Keratinocyte (primary cell): Measurements from ENCODE around the gene HOXB7. TPM values are rescaled to one million over a fixed set of nuclear protein-coding genes. Genes with fewer than 3 reads are reported as not detected.

Experiments
- DNase-seq: peaks from one replicate; pipeline ENCODE4 v3.0.0-alpha.2; 2011; ENCODE audit warnings: low read depth, missing footprints, low spot score
- FAIRE-seq: peaks from 2 replicates; lab custom pipeline; 2011; peaks lifted over from hg19 to GRCh38; lab: Jason Lieb, UNC
- H2AFZ ChIP-seq: 2 replicates; pipeline ENCODE4 v1.6.0; 2012; ENCODE audit warnings: low read length, control low read depth, inconsistent platforms; ENCODE audit not compliant: control insufficient read depth
- H3K27ac ChIP-seq: 2 replicates; pipeline ENCODE4 v1.5.1; 2011; ENCODE audit warnings: low read length; ENCODE audit not compliant: control insufficient read depth, insufficient read depth
- H3K27me3 ChIP-seq: 3 replicates; pipeline ENCODE4 v1.6.0; 2011; ENCODE audit warnings: low read length; ENCODE audit not compliant: control insufficient read depth, insufficient read depth; ENCODE audit errors: extremely low read depth
- H3K36me3 ChIP-seq, 2 experiments: 2 replicates in 1 of 2; 3 replicates in 1 of 2; pipeline ENCODE4 v1.5.1; 2011; ENCODE audit warnings: low read length in 2 of 2, mild to moderate bottlenecking in 1 of 2; ENCODE audit not compliant: control insufficient read depth in 2 of 2, insufficient read depth in 2 of 2; ENCODE audit errors: extremely low read depth in 1 of 2
- H3K4me1 ChIP-seq: 3 replicates; pipeline ENCODE4 v1.5.1; 2011; ENCODE audit warnings: low read length; ENCODE audit not compliant: control insufficient read depth, insufficient read depth; ENCODE audit errors: extremely low read depth
- H3K4me2 ChIP-seq: 3 replicates; pipeline ENCODE4 v1.6.0; 2011; ENCODE audit warnings: low read depth, low read length; ENCODE audit not compliant: control insufficient read depth, insufficient read depth; ENCODE audit errors: extremely low read depth
- H3K4me3 ChIP-seq, 3 experiments: fragments of 200-600 bp in 1 of 3; sonication (generic) in 1 of 3; 2 replicates in 2 of 3; 3 replicates in 1 of 3; pipeline ENCODE4 v1.5.1; 2011 to 2016; ENCODE audit warnings: low read length in 3 of 3, mild to moderate bottlenecking in 3 of 3, control low read depth in 2 of 3, inconsistent platforms in 1 of 3, low read depth in 1 of 3, mixed read lengths in 1 of 3, mixed run types in 1 of 3, moderate library complexity in 1 of 3; ENCODE audit not compliant: control insufficient read depth in 2 of 3, insufficient read depth in 2 of 3; ENCODE audit errors: extremely low read depth in 1 of 3
- H3K79me2 ChIP-seq: 2 replicates; pipeline ENCODE4 v1.6.0; 2012; ENCODE audit warnings: low read length; ENCODE audit not compliant: control insufficient read depth, insufficient read depth
- H3K9ac ChIP-seq: 3 replicates; pipeline ENCODE4 v1.6.0; 2011; ENCODE audit warnings: low read length; ENCODE audit not compliant: control insufficient read depth, insufficient read depth; ENCODE audit errors: extremely low read depth
- H3K9me1 ChIP-seq: 3 replicates; pipeline ENCODE4 v1.6.0; 2011; ENCODE audit warnings: low read length; ENCODE audit not compliant: control insufficient read depth, insufficient read depth; ENCODE audit errors: extremely low read depth
- H3K9me3 ChIP-seq: 2 replicates; pipeline ENCODE4 v1.5.1; 2012; ENCODE audit warnings: low read depth, low read length; ENCODE audit not compliant: control insufficient read depth
- H4K20me1 ChIP-seq: 3 replicates; pipeline ENCODE4 v1.6.0; 2011; ENCODE audit warnings: low read length; ENCODE audit not compliant: control insufficient read depth, insufficient read depth; ENCODE audit errors: extremely low read depth
- EZH2 ChIP-seq: IDR thresholded peaks from one replicate; pipeline ENCODE4 v1.6.1; 2012; ENCODE audit warnings: inconsistent platforms, mild to moderate bottlenecking, low read length, moderate library complexity
- dilution Hi-C: fragments of 300-500 bp; cut with MboI; formaldehyde crosslinking; loops from one replicate; pipeline ENCODE4 v1.7.0; 2020; ENCODE audit warnings: low sequenced_read_pairs; ENCODE audit not compliant: extremely low pct_ligation_motif_present
- polyA plus RNA-seq, 5 experiments: library from polyadenylated mRNA; depleted of rRNA in 3 of 5; stranded (reverse) in 3 of 5; stranded (forward) in 1 of 5; unstranded in 1 of 5; fragments of >200 nt; gene quantifications; 1 replicate in 1 of 5; 2 replicates in 3 of 5; 3 replicates in 1 of 5; pipeline versions ENCODE4 v1.2.1 to v1.2.3, GENCODE V29; 2011 to 2012; ENCODE audit warnings: missing spikeins in 2 of 5, low read depth in 1 of 5, low replicate concordance in 1 of 5
- TF ChIP-seq, protein P1 (sequence below), 3 experiments: IDR thresholded peaks in 1 of 3; conservative IDR thresholded peaks in 1 of 3; optimal IDR thresholded peaks in 1 of 3; 2 replicates in 2 of 3; 3 replicates in 1 of 3; pipeline versions ENCODE3 to v1.5.1; 2011; ENCODE audit warnings: low read length in 3 of 3, mild to moderate bottlenecking in 3 of 3, moderate library complexity in 2 of 3, control low read depth in 1 of 3, inconsistent platforms in 1 of 3; ENCODE audit not compliant: insufficient read depth in 2 of 3; ENCODE audit errors: extremely low read depth in 1 of 3

HOXB7 gene
- polyA plus RNA-seq, 1 donor (not counting 4 experiments of a cell fraction or from before 2014, with no cell fraction given) = 1.0 TPM

DNA sequence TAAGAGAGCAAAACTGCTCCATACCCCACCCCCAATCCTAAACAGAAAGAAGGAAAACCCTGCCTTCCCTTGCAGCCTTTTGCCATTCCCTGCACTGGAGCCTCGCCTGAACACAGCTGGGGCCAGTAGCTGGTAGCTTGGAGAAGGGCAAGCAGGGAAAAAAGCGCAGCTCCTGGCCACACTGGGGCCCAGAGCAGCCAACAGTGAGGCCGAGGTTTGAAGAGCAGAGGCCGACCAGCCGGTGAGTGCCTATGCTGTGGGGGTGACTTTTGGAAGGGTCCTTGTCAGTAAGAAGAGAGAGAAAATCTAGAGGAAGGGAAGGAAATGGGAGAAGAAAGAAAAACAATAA, 18.6 kb upstream of the HOXB7 start:
- Histone ChIP-seq H3K9me3 (no peaks in the 10 kb centered on the region), H3K4me2 (no peak overlapping the region), H3K4me3 (no peak overlapping the region), H3K27ac (no peak overlapping the region), H3K36me3 (no peaks in the 10 kb centered on the region), H2AFZ (no peak overlapping the region), H3K27me3 (peaks cover 100% of the 10 kb centered on the region), H3K9me1 (no peaks in the 10 kb centered on the region), H3K4me1 (peaks cover 3% of the 10 kb centered on the region), H3K9ac (no peak overlapping the region), H3K79me2 (no peaks in the 10 kb centered on the region), H4K20me1 (peaks cover 5% of the 10 kb centered on the region)
- no peak for FAIRE-seq
- TF ChIP-seq EZH2 = peak; percentile 11
- TF ChIP-seq, protein P1, sequence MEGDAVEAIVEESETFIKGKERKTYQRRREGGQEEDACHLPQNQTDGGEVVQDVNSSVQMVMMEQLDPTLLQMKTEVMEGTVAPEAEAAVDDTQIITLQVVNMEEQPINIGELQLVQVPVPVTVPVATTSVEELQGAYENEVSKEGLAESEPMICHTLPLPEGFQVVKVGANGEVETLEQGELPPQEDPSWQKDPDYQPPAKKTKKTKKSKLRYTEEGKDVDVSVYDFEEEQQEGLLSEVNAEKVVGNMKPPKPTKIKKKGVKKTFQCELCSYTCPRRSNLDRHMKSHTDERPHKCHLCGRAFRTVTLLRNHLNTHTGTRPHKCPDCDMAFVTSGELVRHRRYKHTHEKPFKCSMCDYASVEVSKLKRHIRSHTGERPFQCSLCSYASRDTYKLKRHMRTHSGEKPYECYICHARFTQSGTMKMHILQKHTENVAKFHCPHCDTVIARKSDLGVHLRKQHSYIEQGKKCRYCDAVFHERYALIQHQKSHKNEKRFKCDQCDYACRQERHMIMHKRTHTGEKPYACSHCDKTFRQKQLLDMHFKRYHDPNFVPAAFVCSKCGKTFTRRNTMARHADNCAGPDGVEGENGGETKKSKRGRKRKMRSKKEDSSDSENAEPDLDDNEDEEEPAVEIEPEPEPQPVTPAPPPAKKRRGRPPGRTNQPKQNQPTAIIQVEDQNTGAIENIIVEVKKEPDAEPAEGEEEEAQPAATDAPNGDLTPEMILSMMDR (optimal IDR thresholded peaks at IDR 0.05 in 1 of 3, IDR thresholded peaks at IDR 0.05 in 1 of 3, conservative IDR thresholded peaks at IDR 0.05 in 1 of 3; ENCODE audit: extremely low read depth in 1 of 3, insufficient read depth in 2 of 3, low read length in 3 of 3) = no peak
- dilution Hi-C loops = no loop called here
- DNase-seq = no peak

GRCh38 chr17:48628649-48629410, 18.0 kb upstream of the HOXB7 start:
- Histone ChIP-seq H3K9me3 (no peaks in the 10 kb centered on the region), H3K79me2 (no peaks in the 10 kb centered on the region), H3K4me2 (no peak overlapping the region), H3K36me3 (no peaks in the 10 kb centered on the region), H3K9me1 (no peaks in the 10 kb centered on the region), H3K9ac (no peak overlapping the region), H3K4me1 (peaks cover 3% of the 10 kb centered on the region), H3K4me3 (no peak overlapping the region), H3K27me3 (peaks cover 100% of the 10 kb centered on the region), H2AFZ (no peak overlapping the region), H4K20me1 (peaks cover 5% of the 10 kb centered on the region), H3K27ac (no peak overlapping the region)
- FAIRE-seq = no peak
- peak; percentile 20 for TF ChIP-seq EZH2
- TF ChIP-seq, protein P1 (optimal IDR thresholded peaks at IDR 0.05 in 1 of 3, IDR thresholded peaks at IDR 0.05 in 1 of 3, conservative IDR thresholded peaks at IDR 0.05 in 1 of 3; ENCODE audit: extremely low read depth in 1 of 3, insufficient read depth in 2 of 3, low read length in 3 of 3) = no peak
- dilution Hi-C loops = no loop called here
- DNase-seq = no peak
